CD4-positive, alpha-beta T cell treated with Interleukin-1 beta for 1 hour (primary cell): Measurements from ENCODE around the gene PZP.
"Not testable (repeated sequence)": the region's sequence is repeated elsewhere in the genome, so short reads cannot be mapped to it uniquely, and the experiment has no call there.

Experiments
- DNase-seq, 2 donors: peaks; one replicate each; pipeline ENCODE4 v3.0.0-alpha.2; 2020 to 2022

PZP gene

DNA sequence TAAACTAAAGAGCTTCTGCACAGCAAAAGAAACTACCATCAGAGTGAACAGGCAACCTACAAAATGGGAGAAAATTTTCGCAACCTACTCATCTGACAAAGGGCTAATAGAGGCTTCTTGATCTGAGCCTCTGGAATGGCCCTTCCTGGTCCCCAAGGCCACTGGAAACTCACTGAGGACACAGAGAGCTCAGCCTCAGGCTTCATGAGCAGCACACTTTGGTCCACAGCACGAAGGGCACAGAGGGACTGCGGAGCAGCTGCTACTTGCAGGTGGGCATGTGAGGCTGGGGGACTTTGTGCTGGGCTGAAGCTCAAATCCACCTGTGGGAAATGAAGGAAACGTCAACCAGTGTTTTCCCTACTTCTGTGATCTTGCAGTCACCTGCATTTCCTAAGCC lies 27.4 kb downstream of the PZP start:
- DNase-seq: no peak

DNA sequence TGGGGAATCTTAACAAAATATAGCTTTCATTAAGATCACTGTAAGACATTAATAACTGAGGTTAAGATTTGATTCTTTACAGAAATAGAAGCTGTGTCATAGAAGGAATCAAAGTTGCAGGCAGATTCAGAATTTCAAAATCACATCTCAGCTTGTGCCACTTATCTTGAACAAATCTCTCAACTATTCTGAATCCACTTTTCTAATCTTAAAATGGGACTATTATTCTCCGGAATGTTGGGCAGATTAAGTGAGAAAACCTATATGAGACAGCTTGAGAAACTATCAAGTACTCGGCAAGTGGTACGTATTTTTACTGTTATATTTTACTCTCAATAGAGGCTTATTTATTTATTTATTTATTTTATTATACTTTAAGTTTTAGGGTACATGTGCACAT lies 28.4 kb downstream of the PZP start:
- no peak for DNase-seq

- DNase-seq: no peak
Measured at GRCh38 chr12:9169979-9170634, 38.1 kb downstream of the PZP start.

DNA sequence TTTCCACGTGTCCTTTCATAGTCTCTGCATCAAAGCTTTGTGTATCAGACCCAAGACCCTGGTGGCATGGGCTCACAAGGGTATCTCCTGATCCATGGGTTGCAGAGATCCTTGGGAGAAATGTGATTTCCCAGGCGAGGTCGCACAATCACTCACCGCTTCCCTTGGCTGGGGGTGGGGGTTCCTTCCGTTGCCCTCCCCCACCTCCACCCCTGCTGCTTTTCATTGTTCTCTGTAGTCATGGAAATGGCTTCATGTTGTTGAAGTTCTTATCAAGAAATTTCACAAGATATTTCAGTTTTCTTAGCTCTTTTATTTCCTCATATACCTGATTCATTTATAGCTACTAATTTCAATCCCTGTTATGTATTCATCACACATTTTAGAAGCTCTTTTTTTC lies 40.9 kb downstream of the PZP start:
- DNase-seq: not testable (repeated sequence)

DNA sequence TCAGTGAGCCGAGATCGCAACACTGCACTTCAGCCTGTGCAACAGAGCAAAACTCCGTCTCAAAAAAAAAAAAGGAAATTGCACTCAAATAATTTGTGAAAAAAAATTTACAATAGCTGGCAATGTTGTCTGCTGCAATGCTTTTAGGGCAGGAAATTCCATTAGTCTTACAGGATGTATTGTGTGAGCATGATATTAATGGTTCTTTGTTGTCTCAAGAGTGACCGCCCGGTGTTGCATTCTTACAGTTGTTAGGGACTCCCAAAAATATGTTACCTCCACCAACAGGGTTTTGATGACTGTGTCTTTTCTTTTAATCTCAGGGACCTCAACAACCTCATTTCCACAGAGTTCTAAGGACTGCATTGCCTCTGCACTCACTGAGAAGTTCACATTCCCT lies 44.8 kb downstream of the PZP start:
- no peak for DNase-seq

DNA sequence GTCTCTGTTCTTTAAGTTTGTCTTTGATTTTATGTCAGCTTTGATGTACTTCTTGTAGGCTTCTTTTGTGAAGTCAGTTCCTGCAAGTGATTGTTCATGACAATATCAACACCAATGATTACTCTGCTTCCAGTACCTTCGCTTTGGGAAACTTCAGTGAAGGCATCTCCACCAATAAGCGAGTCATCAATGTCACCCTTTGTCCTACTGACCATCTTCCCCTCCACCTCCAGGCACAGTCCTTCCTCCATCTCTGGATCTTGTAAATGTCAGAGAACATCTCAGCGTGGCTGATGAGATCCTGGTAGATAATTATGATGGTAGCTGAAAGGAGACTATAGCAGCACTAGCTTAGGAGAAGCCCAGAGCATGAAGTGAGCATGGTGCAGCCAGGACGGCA lies 52.1 kb downstream of the PZP start:
- no peak for DNase-seq

DNA sequence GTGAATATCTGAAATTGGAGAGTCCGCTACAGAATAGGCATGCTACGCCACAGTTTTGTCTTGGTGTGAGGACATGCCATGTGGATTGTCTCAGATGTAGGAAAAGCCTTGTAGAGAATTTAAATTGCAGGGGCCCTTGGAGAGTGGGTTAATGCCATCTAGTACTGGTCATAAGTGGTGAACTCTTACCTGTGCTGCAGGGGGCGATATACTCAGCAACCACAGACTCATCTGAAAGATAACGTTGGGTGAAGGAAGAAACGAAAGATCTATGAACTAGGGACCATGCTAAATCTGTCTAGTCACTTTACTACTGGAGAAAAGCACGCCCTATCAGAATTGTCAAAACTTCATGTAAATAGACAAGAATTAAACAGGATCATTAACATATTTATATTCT lies 58.8 kb downstream of the PZP start:
- DNase-seq: no peak

GRCh38 chr12:9148926-9149325 lies 59.3 kb downstream of the PZP start:
- DNase-seq: no peak

- no peak for DNase-seq
Measured at GRCh38 chr12:9147461-9147860, 60.7 kb downstream of the PZP start.

GRCh38 chr12:9144730-9145106 lies 63.5 kb downstream of the PZP start:
- DNase-seq: no peak

GRCh38 chr12:9143929-9144729 lies 64.1 kb downstream of the PZP start:
- no peak for DNase-seq

DNA sequence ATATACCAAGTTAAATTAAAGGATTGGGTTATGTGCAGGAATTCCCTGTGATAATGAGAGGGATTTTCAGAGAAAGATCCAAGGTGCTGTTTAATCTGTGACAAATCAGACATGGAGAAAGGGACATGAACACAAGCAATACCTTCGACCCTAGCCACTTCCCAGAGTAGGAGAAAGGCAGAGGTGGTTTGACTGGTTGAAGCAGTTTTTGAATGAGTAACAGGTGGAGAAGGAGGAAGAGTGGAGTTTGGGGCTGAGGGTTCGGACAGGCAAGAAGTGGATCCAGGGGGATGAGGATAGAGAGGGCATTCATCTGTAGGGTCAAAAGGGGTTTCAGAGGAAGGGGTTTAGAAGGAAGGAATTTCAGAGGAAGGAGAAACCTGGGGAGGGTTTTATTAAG lies 65.1 kb downstream of the PZP start:
- DNase-seq: no peak

GRCh38 chr12:9139588-9140290 lies 68.5 kb downstream of the PZP start:
- DNase-seq: not testable (repeated sequence)

- no peak for DNase-seq
Measured at GRCh38 chr12:9135903-9136310, 72.3 kb downstream of the PZP start.

- no peak for DNase-seq
Measured at GRCh38 chr12:9134981-9135628, 73.1 kb downstream of the PZP start.

DNA sequence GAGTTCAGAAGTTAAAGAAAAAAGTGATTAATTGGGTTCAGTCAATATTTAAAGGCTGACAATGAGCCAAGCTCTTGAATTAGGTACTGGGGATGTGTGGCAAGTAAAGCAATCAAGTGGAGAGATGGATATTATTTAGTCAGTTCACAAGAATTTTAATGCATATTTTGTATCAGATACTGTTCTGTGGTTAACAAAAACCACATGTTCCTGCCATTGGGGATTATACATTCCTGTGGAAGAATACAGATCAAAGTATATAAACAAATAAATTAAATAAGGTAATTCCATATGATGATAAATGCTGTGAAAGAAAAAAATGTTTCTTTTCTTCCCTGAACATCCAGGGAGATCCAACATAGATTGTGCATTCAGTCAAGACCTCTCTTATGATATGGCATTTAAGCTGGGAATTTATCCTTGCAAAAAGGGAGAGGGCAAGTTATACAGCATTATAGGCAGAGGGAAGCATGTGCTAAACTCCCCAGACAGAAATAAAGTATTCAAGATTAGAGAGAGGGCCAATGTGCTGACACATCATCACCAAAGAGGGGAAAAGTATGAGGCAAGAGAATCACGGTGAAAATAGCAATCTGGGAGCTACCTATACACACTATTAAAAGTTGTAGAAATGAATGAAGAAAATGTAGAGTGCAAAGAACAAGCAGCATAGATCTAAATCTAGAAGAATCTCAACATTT lies 74.8 kb downstream of the PZP start:
- no peak for DNase-seq

GRCh38 chr12:9132008-9132535 lies 76.1 kb downstream of the PZP start:
- DNase-seq: no peak

DNA sequence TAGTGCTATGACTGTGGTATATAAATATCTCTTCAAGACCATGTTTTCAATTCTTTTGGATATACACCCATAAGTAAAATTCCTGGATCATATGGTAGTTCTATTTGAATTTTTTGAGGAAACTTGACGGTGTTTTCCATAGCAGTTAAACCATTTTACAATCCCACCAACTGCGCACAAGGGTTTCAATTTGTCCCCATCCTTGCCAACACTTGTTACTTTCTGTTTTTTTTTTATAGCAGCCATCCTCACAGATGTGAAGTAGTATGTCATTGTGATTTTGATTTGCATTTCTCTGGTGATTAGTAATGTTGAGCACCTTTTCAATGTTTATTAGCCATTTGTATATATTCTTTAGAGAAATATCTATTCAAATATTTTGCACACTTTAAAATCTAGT lies 78.0 kb downstream of the PZP start:
- DNase-seq: no peak

DNA sequence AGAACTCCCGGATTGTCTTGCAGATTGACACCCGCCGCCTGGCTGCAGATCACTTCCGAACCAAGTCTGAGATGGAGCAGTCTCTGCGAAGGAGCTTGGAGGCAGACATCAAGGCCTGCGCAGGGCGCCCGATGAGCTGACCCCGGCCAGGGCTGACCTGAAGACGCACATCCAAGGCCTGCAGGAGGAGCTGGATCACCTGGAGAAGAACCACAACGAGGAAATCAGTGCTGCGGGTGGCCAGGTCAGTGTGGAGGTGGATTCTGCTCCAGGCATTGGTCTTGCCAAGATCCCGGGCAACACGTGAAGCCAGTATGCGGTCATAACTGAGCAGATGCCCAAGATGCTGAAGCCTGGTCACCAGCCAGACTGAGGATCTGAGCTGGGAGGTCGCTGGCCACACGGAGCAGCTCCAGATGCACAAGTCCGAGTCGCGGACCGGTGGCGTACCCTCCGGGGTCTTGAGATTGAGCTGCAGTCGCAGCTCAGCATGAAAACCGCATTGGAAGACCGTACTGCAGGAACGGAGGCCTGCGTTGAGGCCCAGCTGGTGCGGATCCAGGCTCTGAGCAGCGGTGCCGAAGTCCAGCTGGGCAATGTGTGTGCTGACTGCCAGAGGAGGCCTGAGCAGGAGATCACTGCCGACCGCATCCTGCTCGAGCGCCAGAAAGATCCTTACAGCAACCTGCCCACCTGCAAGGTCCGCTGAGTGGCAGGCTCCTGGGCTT lies 80.1 kb downstream of the PZP start:
- no peak for DNase-seq

GRCh38 chr12:9127484-9127883 lies 80.7 kb downstream of the PZP start:
- DNase-seq: no peak

DNA sequence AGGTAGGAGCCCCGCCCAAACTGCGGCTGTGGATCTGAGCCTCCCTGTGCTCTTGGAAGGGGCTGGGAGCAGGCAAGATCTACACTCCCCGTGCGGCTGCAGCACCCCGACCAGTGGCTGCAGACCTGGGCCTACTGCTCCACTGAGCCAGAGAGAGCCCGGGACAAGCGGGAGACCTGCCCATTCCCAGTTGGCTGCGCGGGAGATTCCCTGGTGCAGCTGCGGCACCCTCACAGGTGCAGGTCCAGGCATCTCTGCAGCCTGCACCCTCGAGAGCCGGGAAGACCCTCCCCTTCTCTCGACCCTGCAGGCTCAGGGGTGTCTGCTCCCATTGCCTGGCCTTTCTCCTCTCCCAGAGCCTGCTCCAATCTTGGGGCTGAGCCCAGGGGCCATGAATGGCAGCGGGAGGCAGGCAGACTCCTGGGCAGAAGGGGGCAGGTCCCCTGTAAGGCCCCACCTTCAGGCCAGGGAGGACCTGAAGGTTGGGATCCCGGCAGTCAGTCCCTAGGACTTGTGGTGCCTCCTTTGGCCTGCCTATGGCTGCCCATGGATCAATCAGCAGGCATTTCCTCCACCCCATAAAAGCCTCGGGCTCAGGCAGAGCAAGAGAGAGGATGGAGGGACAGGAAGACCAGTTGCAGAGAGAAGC lies 83.7 kb downstream of the PZP start:
- no peak for DNase-seq
